Measurements from ENCODE around the gene CHST9. TPM values are rescaled to one million over a fixed set of nuclear protein-coding genes. Genes with fewer than 3 reads are reported as not detected.

The CHST9 gene
- total and polyA plus RNA-seq, 7 experiments from 2014 or later, result not detected

DNA sequence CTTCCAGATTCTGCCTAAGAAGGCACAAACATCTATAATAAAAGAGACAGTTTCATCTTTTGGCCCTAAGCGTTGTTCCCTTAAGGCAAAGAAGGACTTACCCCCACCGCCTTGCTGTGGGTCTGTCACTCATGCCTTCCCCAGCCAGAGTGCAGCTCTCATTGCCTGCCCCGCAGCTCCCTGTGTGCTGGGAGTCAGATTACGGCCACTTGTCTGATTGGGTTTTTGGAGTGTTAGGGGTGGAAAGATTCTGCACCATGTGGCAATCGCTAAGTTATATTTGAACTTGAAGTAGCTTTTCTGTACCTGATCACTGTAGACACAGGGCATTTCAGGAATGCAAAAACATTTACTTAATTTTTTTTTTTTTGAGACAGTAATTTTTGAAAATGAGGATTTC lies 319.6 kb downstream of the CHST9 start, which contains the start of gene AQP4:
AQP4 (minus strand) TSS at position 151 of the 400 bp plus-strand sequence; CDS start at position 133, 18 bp downstream.
- H3K9me3 Mint-ChIP-seq, result peaks cover 0 to 5% (median 0%) of the 10 kb centered on the region in 11 donors
- no peak within 1 kb of the TSS for H3K4me3 Mint-ChIP-seq
- Histone ChIP-seq H3K27ac (ENCODE audit: low read depth, low read length) (no peak within 1 kb of the TSS), H3K4me1 (ENCODE audit: control insufficient read depth in 2 of 2, insufficient read depth in 2 of 2, low read length in 2 of 2) (no peaks in the 10 kb centered on the region), H3K4me3 (ENCODE audit: low read length) (no peak within 1 kb of the TSS), H3K9me3 (ENCODE audit: control insufficient read depth in 2 of 3, low read length in 3 of 3) (no peaks in the 10 kb centered on the region), H3K27me3 (ENCODE audit: control insufficient read depth in 2 of 2, insufficient read depth in 2 of 2, low read length in 2 of 2) (no peaks in the 10 kb centered on the region), H3K36me3 (ENCODE audit: control insufficient read depth in 2 of 3, insufficient read depth in 3 of 3, low read length in 3 of 3) (no peaks in the 10 kb centered on the region)
- ATAC-seq, result no peak
- POLR2A ChIA-PET, result no interaction called here
- H3K4me1 Mint-ChIP-seq, result peaks cover 0 to 5% (median 0%) of the 10 kb centered on the region in 7 donors
- DNase-seq, result no peak
- no peak within 1 kb of the TSS for H3K27ac Mint-ChIP-seq
- no peaks in the 10 kb centered on the region for H3K36me3 Mint-ChIP-seq
- peaks cover 12 to 42% (median 26%) of the 10 kb centered on the region in 5 donors for H3K27me3 Mint-ChIP-seq
- intact Hi-C loops (cut with micrococcal nuclease), result no loop called here
- CTCF ChIA-PET, result interaction anchor here (0.6 kb wide), 1 partner anchor 355 kb away, joined by 3 read pairs; no protein-coding TSS in a partner anchor

DNA sequence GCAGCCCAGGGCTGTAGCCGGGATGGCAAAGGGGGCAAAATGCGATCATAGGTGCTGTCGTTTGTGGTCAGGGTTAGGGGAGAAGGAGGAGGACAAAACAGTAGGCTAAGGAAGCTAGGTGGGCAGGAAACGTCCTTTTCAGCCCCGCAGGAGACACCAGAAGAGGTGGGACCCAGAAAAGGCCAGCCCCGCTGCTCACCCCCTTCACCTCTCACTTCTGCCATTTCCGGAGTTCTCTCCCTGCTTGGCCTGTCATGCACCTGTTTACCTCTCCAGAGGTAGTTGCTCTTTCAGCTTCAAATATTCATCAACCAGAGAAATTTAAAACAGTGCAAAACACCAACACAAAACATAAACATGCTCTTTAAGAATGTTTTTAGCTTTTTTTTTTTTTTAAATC lies 320.4 kb downstream of the CHST9 start:
- CTCF ChIA-PET, result no interaction called here
- intact Hi-C loops (cut with micrococcal nuclease), result no loop called here

DNA sequence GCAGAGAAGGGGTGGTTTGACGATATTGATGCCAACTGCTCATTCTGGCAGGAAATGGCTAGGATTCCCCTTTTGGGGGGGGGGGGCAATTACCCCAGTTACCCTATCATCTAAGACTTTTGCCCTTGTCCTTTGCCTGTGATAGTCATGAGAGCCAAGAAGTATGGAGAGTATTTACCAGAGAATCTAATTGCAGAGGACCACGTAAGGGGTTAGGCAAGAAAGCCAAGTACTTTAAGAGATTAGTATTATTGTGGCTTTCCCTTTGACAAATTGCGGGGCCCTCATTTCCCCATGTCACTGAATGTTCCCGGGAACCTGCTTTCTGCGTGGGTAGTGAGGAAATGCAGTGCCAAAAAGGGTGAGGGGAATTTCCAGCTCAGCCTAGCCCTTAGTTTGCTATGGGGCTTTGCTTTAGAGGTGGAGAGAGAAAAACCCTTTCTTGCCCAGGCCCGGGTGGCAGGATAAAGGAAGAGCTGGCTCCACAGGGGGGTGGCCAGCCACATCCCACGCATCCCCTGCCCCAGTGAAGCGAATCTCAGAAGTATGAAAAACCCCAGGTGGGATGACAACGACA lies 321.1 kb downstream of the CHST9 start:
- POLR2A ChIA-PET, result no interaction called here
- CTCF ChIA-PET, result no interaction called here
- Histone ChIP-seq H3K4me3 (ENCODE audit: low read length) (no peak overlapping the region), H3K9me3 (ENCODE audit: control insufficient read depth in 2 of 3, low read length in 3 of 3) (no peaks in the 10 kb centered on the region), H3K27ac (ENCODE audit: low read depth, low read length) (no peak overlapping the region), H3K4me1 (ENCODE audit: control insufficient read depth in 2 of 2, insufficient read depth in 2 of 2, low read length in 2 of 2) (no peaks in the 10 kb centered on the region), H3K27me3 (ENCODE audit: control insufficient read depth in 2 of 2, insufficient read depth in 2 of 2, low read length in 2 of 2) (no peaks in the 10 kb centered on the region), H3K36me3 (ENCODE audit: control insufficient read depth in 2 of 3, insufficient read depth in 3 of 3, low read length in 3 of 3) (no peaks in the 10 kb centered on the region)
- peaks cover 0 to 5% (median 0%) of the 10 kb centered on the region in 11 donors for H3K9me3 Mint-ChIP-seq
- H3K36me3 Mint-ChIP-seq, result no peaks in the 10 kb centered on the region
- H3K4me1 Mint-ChIP-seq, result peaks cover 0 to 5% (median 0%) of the 10 kb centered on the region in 7 donors
- intact Hi-C loops (cut with micrococcal nuclease), result no loop called here
- DNase-seq (no peak), ATAC-seq (no peak)
- H3K27ac Mint-ChIP-seq, result no peak overlapping the region
- peaks cover 17 to 46% (median 26%) of the 10 kb centered on the region in 5 donors for H3K27me3 Mint-ChIP-seq
- no peak overlapping the region for H3K4me3 Mint-ChIP-seq

More for the DNA sequence above, 320.4 kb downstream of the CHST9 start:
- H3K4me3 ChIP-seq (ENCODE audit: low read length), result no peak overlapping the region
- H3K9me3 Mint-ChIP-seq, result peaks cover 0 to 5% (median 0%) of the 10 kb centered on the region in 11 donors
- H3K27ac Mint-ChIP-seq, result no peak overlapping the region
- peaks cover 0 to 5% (median 0%) of the 10 kb centered on the region in 7 donors for H3K4me1 Mint-ChIP-seq
- H3K4me3 Mint-ChIP-seq, result no peak overlapping the region
- no peaks in the 10 kb centered on the region for H3K27me3 ChIP-seq (ENCODE audit: control insufficient read depth in 2 of 2, insufficient read depth in 2 of 2, low read length in 2 of 2)
- no peak for DNase-seq
- POLR2A ChIA-PET, result no interaction called here
- H3K4me1 ChIP-seq (ENCODE audit: control insufficient read depth in 2 of 2, insufficient read depth in 2 of 2, low read length in 2 of 2), result no peaks in the 10 kb centered on the region
- no peaks in the 10 kb centered on the region for H3K36me3 Mint-ChIP-seq
- H3K9me3 ChIP-seq (ENCODE audit: control insufficient read depth in 2 of 3, low read length in 3 of 3), result no peaks in the 10 kb centered on the region
- H3K36me3 ChIP-seq (ENCODE audit: control insufficient read depth in 2 of 3, insufficient read depth in 3 of 3, low read length in 3 of 3), result no peaks in the 10 kb centered on the region
- H3K27me3 Mint-ChIP-seq, result peaks cover 17 to 46% (median 26%) of the 10 kb centered on the region in 5 donors
- H3K27ac ChIP-seq (ENCODE audit: low read depth, low read length), result no peak overlapping the region
- no peak for ATAC-seq

DNA sequence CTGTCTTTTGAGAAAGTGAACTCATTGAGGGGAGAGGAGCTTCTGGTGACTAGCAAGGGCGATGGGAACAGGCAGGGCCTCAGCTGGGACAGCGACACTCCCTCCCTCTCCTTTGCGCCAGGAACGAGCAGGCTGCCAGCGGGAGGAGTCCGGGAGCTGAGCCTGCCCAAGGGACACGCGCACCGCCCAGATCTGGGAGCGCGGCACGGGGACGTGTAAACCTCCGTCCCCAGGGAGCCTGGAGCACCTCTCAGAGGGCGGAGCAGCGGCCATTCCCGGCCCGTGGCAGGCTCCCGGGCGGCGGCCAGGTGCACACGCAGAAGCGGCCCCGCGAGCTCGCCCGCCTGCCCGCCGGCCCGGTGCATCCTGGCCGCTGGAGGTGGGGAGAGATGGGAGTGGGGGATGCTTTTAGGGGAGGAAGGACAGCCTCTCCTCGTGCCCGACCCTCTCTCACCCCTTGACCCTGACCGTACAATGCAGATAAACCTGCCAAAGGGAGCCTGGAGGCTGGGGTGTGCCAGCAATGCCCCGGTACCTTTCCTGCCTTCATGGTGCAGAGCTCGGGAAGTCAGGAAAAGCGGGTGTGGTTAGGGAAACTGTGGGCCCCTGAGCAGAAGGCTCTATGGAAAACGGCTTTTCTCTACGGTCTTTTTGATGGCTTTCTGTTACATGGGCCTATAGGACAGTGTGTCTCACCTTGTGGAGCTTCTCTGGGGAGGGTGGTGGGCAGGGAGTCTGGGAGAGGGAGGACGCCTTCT lies 321.8 kb downstream of the CHST9 start:
- H3K4me1 ChIP-seq (ENCODE audit: control insufficient read depth in 2 of 2, insufficient read depth in 2 of 2, low read length in 2 of 2), result no peaks in the 10 kb centered on the region
- Mint-ChIP-seq H3K27ac (no peak overlapping the region), H3K36me3 (no peaks in the 10 kb centered on the region), H3K9me3 (peaks cover 0 to 5% (median 0%) of the 10 kb centered on the region in 11 donors), H3K4me1 (peaks cover 0 to 5% (median 0%) of the 10 kb centered on the region in 7 donors), H3K4me3 (no peak overlapping the region), H3K27me3 (peaks cover 17 to 46% (median 26%) of the 10 kb centered on the region in 5 donors)
- H3K36me3 ChIP-seq (ENCODE audit: control insufficient read depth in 2 of 3, insufficient read depth in 3 of 3, low read length in 3 of 3), result no peaks in the 10 kb centered on the region
- no peaks in the 10 kb centered on the region for H3K9me3 ChIP-seq (ENCODE audit: control insufficient read depth in 2 of 3, low read length in 3 of 3)
- H3K27me3 ChIP-seq (ENCODE audit: control insufficient read depth in 2 of 2, insufficient read depth in 2 of 2, low read length in 2 of 2), result no peaks in the 10 kb centered on the region
- ATAC-seq (no peak), DNase-seq (no peak)
- no peak overlapping the region for H3K27ac ChIP-seq (ENCODE audit: low read depth, low read length)
- POLR2A ChIA-PET, result no interaction called here
- H3K4me3 ChIP-seq (ENCODE audit: low read length), result no peak overlapping the region
- intact Hi-C loops (cut with micrococcal nuclease), result no loop called here
- CTCF ChIA-PET, result no interaction called here

DNA sequence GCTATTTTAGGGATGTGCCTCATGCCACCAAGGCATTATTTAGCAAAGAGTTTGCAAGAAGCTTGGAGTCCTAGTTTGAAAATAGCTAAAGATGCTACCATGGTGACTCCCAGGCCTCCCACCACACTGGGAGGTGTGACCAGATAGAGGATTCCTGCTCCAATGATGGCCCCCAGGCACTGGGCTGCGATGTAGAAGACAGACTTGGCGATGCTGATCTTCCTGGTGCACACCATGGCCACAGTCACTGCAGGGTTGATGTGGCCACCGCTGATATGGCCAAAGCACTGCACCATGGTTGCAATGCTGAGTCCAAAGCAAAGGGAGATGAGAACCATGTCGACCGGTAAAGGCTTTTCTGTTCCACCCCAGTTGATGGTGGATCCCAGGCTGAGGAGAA lies 323.0 kb downstream of the CHST9 start:
- Histone ChIP-seq H3K36me3 (ENCODE audit: control insufficient read depth in 2 of 3, insufficient read depth in 3 of 3, low read length in 3 of 3) (no peaks in the 10 kb centered on the region), H3K4me3 (ENCODE audit: low read length) (no peak overlapping the region), H3K27me3 (ENCODE audit: control insufficient read depth in 2 of 2, insufficient read depth in 2 of 2, low read length in 2 of 2) (no peaks in the 10 kb centered on the region), H3K9me3 (ENCODE audit: control insufficient read depth in 2 of 3, low read length in 3 of 3) (no peaks in the 10 kb centered on the region), H3K27ac (ENCODE audit: low read depth, low read length) (no peak overlapping the region), H3K4me1 (ENCODE audit: control insufficient read depth in 2 of 2, insufficient read depth in 2 of 2, low read length in 2 of 2) (no peaks in the 10 kb centered on the region)
- no peaks in the 10 kb centered on the region for H3K36me3 Mint-ChIP-seq
- H3K4me1 Mint-ChIP-seq, result peaks cover 0 to 5% (median 0%) of the 10 kb centered on the region in 7 donors
- ATAC-seq (no peak), DNase-seq (no peak)
- peaks cover 0 to 5% (median 0%) of the 10 kb centered on the region in 11 donors for H3K9me3 Mint-ChIP-seq
- H3K27me3 Mint-ChIP-seq, result peaks cover 17 to 46% (median 26%) of the 10 kb centered on the region in 5 donors
- ChIA-PET CTCF (no interaction called here), POLR2A (no interaction called here)
- H3K27ac Mint-ChIP-seq, result no peak overlapping the region
- intact Hi-C loops (cut with micrococcal nuclease), result no loop called here
- H3K4me3 Mint-ChIP-seq, result no peak overlapping the region

Measured in naive thymus-derived CD4-positive, alpha-beta T cell (primary cell).